Naive thymus-derived CD4-positive, alpha-beta T cell (primary cell): ENCODE data around the gene PTPRM. TPM values are rescaled to one million over a fixed set of nuclear protein-coding genes. Genes with fewer than 3 reads are reported as not detected.

Experiments used
- ATAC-seq: fragments of 150-1000 bp; cut with Tn5 transposase; 2 replicates; pipeline ENCODE4 v1.10.0; 2021; ENCODE audit warnings: mild to moderate bottlenecking, moderate library complexity
- CTCF ChIA-PET: fragments of 350-600 bp; sonication (Branson Sonifier 250); formaldehyde crosslinking; loops from one replicate; lab custom pipeline; 2021; ENCODE audit warnings: antibody characterized with exemption; lab: Charles Lee
- POLR2A ChIA-PET: fragments of 350-600 bp; sonication (Branson Sonifier 250); formaldehyde crosslinking; loops from one replicate; lab custom pipeline; 2021; ENCODE audit warnings: antibody characterized with exemption, inconsistent platforms; lab: Charles Lee
- DNase-seq, 9 donors: peaks; one replicate each; pipeline versions ENCODE4 v3.0.0 to v3.0.0-alpha.2; 2020 to 2022; ENCODE audit warnings: mixed read lengths in 1 of 9
- H3K27ac ChIP-seq: one replicate; pipeline ENCODE4 v1.7.0; 2013; ENCODE audit warnings: mild to moderate bottlenecking, low read depth, low read length, moderate library complexity
- H3K27me3 ChIP-seq, 2 donors: one replicate each; pipeline ENCODE4 v1.7.0; 2013; ENCODE audit warnings: low read length in 2 of 2, mild to moderate bottlenecking in 2 of 2, moderate library complexity in 2 of 2; ENCODE audit not compliant: control insufficient read depth in 2 of 2, insufficient read depth in 2 of 2
- H3K36me3 ChIP-seq, 3 experiments: 1 replicate in 2 of 3; 2 replicates in 1 of 3; pipeline ENCODE4 v1.7.0; 2013; ENCODE audit warnings: low read length in 3 of 3, mild to moderate bottlenecking in 3 of 3, moderate library complexity in 1 of 3; ENCODE audit not compliant: insufficient read depth in 3 of 3, control insufficient read depth in 2 of 3
- H3K4me1 ChIP-seq, 2 donors: one replicate each; pipeline ENCODE4 v1.7.0; 2013; ENCODE audit warnings: low read length in 2 of 2, mild to moderate bottlenecking in 2 of 2, moderate library complexity in 1 of 2; ENCODE audit not compliant: control insufficient read depth in 2 of 2, insufficient read depth in 2 of 2
- H3K4me3 ChIP-seq: 2 replicates; pipeline ENCODE4 v1.7.0; 2013; ENCODE audit warnings: mild to moderate bottlenecking, low read length
- H3K9me3 ChIP-seq, 3 experiments: 1 replicate in 2 of 3; 2 replicates in 1 of 3; pipeline ENCODE4 v1.7.0; 2013; ENCODE audit warnings: low read length in 3 of 3; ENCODE audit not compliant: control insufficient read depth in 2 of 3
- H3K27ac Mint-ChIP-seq, 9 donors: one replicate each; pipeline ENCODE4 v1.8.0; 2020 to 2022; ENCODE audit warnings: mixed read lengths in 9 of 9, mild to moderate bottlenecking in 8 of 9, moderate library complexity in 5 of 9, inconsistent platforms in 2 of 9
- H3K27me3 Mint-ChIP-seq, 5 donors: one replicate each; pipeline ENCODE4 v1.8.0; 2021 to 2022; ENCODE audit warnings: mixed read lengths in 5 of 5, mild to moderate bottlenecking in 1 of 5
- H3K36me3 Mint-ChIP-seq, 5 donors: one replicate each; pipeline ENCODE4 v1.8.0; 2020 to 2022; ENCODE audit warnings: mixed read lengths in 5 of 5, mild to moderate bottlenecking in 3 of 5, inconsistent platforms in 1 of 5
- H3K4me1 Mint-ChIP-seq, 7 donors: one replicate each; pipeline ENCODE4 v1.8.0; 2020 to 2022; ENCODE audit warnings: mixed read lengths in 7 of 7, mild to moderate bottlenecking in 3 of 7, inconsistent platforms in 1 of 7
- H3K4me3 Mint-ChIP-seq, 10 donors: one replicate each; pipeline ENCODE4 v1.8.0; 2020 to 2022; ENCODE audit warnings: mild to moderate bottlenecking in 10 of 10, mixed read lengths in 10 of 10, moderate library complexity in 6 of 10, inconsistent platforms in 2 of 10
- H3K9me3 Mint-ChIP-seq, 11 donors: one replicate each; pipeline ENCODE4 v1.8.0; 2020 to 2022; ENCODE audit warnings: mixed read lengths in 11 of 11, mild to moderate bottlenecking in 4 of 11, inconsistent platforms in 1 of 11, moderate library complexity in 1 of 11
- intact Hi-C, 2 donors: fragments of 100-400 bp; cut with micrococcal nuclease; formaldehyde crosslinking; loops; one replicate each; pipeline ENCODE4 v1.15.1; 2023
- polyA plus RNA-seq, 2 donors: library from polyadenylated mRNA; unstranded; fragments of 300-500 nt; fragmentation: Illumina TruSeq; gene quantifications; one replicate each; pipeline ENCODE4 v1.2.3, GENCODE V29; 2021
- total RNA-seq, 6 experiments: library from RNA in 5 of 6; stranded (reverse) in 5 of 6; gene quantifications; 1 replicate in 5 of 6; 2 replicates in 1 of 6; pipeline ENCODE4 v1.2.3 and lab custom pipeline; 2021 to 2026

The PTPRM gene
- total and polyA plus RNA-seq, 7 experiments from 2014 or later: 3.8 to 21.2 (median 8.4) TPM

- H3K27me3 Mint-ChIP-seq: no peaks in the 10 kb centered on the region
- Histone ChIP-seq H3K4me3 (no peak overlapping the region), H3K9me3 (no peaks in the 10 kb centered on the region), H3K27ac (no peak overlapping the region), H3K36me3 (no peaks in the 10 kb centered on the region), H3K4me1 (no peaks in the 10 kb centered on the region), H3K27me3 (no peaks in the 10 kb centered on the region)
- H3K27ac Mint-ChIP-seq: no peak overlapping the region
- no peak overlapping the region for H3K4me3 Mint-ChIP-seq
- DNase-seq (no peak), ATAC-seq (no peak)
- ChIA-PET POLR2A (no interaction called here), CTCF (no interaction called here)
- H3K9me3 Mint-ChIP-seq: peaks cover 0 to 7% (median 0%) of the 10 kb centered on the region in 11 donors
- H3K4me1 Mint-ChIP-seq: no peaks in the 10 kb centered on the region
- H3K36me3 Mint-ChIP-seq: no peaks in the 10 kb centered on the region
- intact Hi-C loops: no loop called here
Measured at GRCh38 chr18:7900091-7900490, 333.0 kb downstream of the PTPRM start.

GRCh38 chr18:7901657-7902056, 334.5 kb downstream of the PTPRM start:
- Histone ChIP-seq H3K4me1 (no peaks in the 10 kb centered on the region), H3K4me3 (no peak overlapping the region), H3K9me3 (no peaks in the 10 kb centered on the region), H3K27me3 (no peaks in the 10 kb centered on the region), H3K36me3 (no peaks in the 10 kb centered on the region), H3K27ac (no peak overlapping the region)
- ChIA-PET CTCF (interaction anchor here (0.9 kb wide), 1 partner anchor 58 kb away, joined by 3 read pairs; no protein-coding TSS in a partner anchor), POLR2A (no interaction called here)
- Mint-ChIP-seq H3K36me3 (no peaks in the 10 kb centered on the region), H3K27ac (no peak overlapping the region), H3K9me3 (peaks cover 0 to 9% (median 0%) of the 10 kb centered on the region in 11 donors), H3K27me3 (peaks cover 0 to 4% (median 0%) of the 10 kb centered on the region in 5 donors), H3K4me3 (no peak overlapping the region), H3K4me1 (no peaks in the 10 kb centered on the region)
- no peak for DNase-seq
- intact Hi-C loops: no loop called here
- no peak for ATAC-seq

- Mint-ChIP-seq H3K4me3 (no peak overlapping the region), H3K4me1 (no peaks in the 10 kb centered on the region), H3K36me3 (no peaks in the 10 kb centered on the region), H3K27ac (no peak overlapping the region), H3K9me3 (peaks cover 0 to 8% (median 0%) of the 10 kb centered on the region in 11 donors), H3K27me3 (peaks cover 0 to 4% (median 0%) of the 10 kb centered on the region in 5 donors)
- H3K4me1 ChIP-seq: no peaks in the 10 kb centered on the region
- no peak overlapping the region for H3K4me3 ChIP-seq
- H3K27ac ChIP-seq: no peak overlapping the region
- ChIA-PET POLR2A (no interaction called here), CTCF (interaction anchor here (0.9 kb wide), 1 partner anchor 57 kb away, joined by 3 read pairs; no protein-coding TSS in a partner anchor)
- no peak for DNase-seq
- no peaks in the 10 kb centered on the region for H3K36me3 ChIP-seq
- no peaks in the 10 kb centered on the region for H3K9me3 ChIP-seq
- ATAC-seq: no peak
- intact Hi-C loops: no loop called here
- no peaks in the 10 kb centered on the region for H3K27me3 ChIP-seq
Measured at GRCh38 chr18:7902399-7902839, 335.3 kb downstream of the PTPRM start.

- Mint-ChIP-seq H3K4me3 (no peak overlapping the region), H3K36me3 (no peaks in the 10 kb centered on the region), H3K9me3 (peaks cover 0 to 8% (median 0%) of the 10 kb centered on the region in 11 donors), H3K4me1 (no peaks in the 10 kb centered on the region), H3K27ac (no peak overlapping the region), H3K27me3 (peaks cover 0 to 4% (median 0%) of the 10 kb centered on the region in 5 donors)
- ChIA-PET CTCF (no interaction called here), POLR2A (no interaction called here)
- no peak overlapping the region for H3K4me3 ChIP-seq
- DNase-seq (no peak), ATAC-seq (no peak)
- no peak overlapping the region for H3K27ac ChIP-seq
- intact Hi-C loops: no loop called here
- H3K27me3 ChIP-seq: no peaks in the 10 kb centered on the region
- H3K4me1 ChIP-seq: no peaks in the 10 kb centered on the region
- no peaks in the 10 kb centered on the region for H3K9me3 ChIP-seq
- H3K36me3 ChIP-seq: no peaks in the 10 kb centered on the region
Measured at GRCh38 chr18:7904529-7904928, 337.4 kb downstream of the PTPRM start.

- Mint-ChIP-seq H3K9me3 (peaks cover 0 to 8% (median 0%) of the 10 kb centered on the region in 11 donors), H3K27me3 (peaks cover 0 to 4% (median 0%) of the 10 kb centered on the region in 5 donors), H3K27ac (no peak overlapping the region), H3K36me3 (no peaks in the 10 kb centered on the region), H3K4me3 (no peak overlapping the region), H3K4me1 (no peaks in the 10 kb centered on the region)
- Histone ChIP-seq H3K27ac (no peak overlapping the region), H3K27me3 (no peaks in the 10 kb centered on the region), H3K4me1 (no peaks in the 10 kb centered on the region), H3K9me3 (no peaks in the 10 kb centered on the region), H3K36me3 (no peaks in the 10 kb centered on the region), H3K4me3 (no peak overlapping the region)
- ChIA-PET CTCF (no interaction called here), POLR2A (no interaction called here)
- DNase-seq (no peak), ATAC-seq (no peak)
- intact Hi-C loops: no loop called here
Measured at GRCh38 chr18:7908681-7909299, 341.7 kb downstream of the PTPRM start.

- H3K27me3 ChIP-seq: no peaks in the 10 kb centered on the region
- H3K4me1 Mint-ChIP-seq: no peaks in the 10 kb centered on the region
- intact Hi-C loops: no loop called here
- H3K4me1 ChIP-seq: no peaks in the 10 kb centered on the region
- peaks cover 0 to 9% (median 2%) of the 10 kb centered on the region in 11 donors for H3K9me3 Mint-ChIP-seq
- no peaks in the 10 kb centered on the region for H3K9me3 ChIP-seq
- ChIA-PET CTCF (no interaction called here), POLR2A (no interaction called here)
- DNase-seq (no peak), ATAC-seq (no peak)
- no peak overlapping the region for H3K4me3 ChIP-seq
- no peak overlapping the region for H3K27ac ChIP-seq
- H3K27ac Mint-ChIP-seq: no peak overlapping the region
- no peaks in the 10 kb centered on the region for H3K36me3 Mint-ChIP-seq
- no peaks in the 10 kb centered on the region for H3K27me3 Mint-ChIP-seq
- no peaks in the 10 kb centered on the region for H3K36me3 ChIP-seq
- H3K4me3 Mint-ChIP-seq: no peak overlapping the region
Measured at GRCh38 chr18:7914834-7915670, 347.9 kb downstream of the PTPRM start.
